ENCODE results near the gene SP110.
"Not testable (repeated sequence)": the region's sequence is repeated elsewhere in the genome, so short reads cannot be mapped to it uniquely, and the experiment has no call there.

The SP110 gene

GRCh38 chr2:230219419-230220331, at the start of gene SP110:
Gene SP110, minus strand, starts transcription at chr2:230219984. Its CDS starts 3,057 bp downstream, at chr2:230216927.
- DNase-seq (ENCODE audit: low read depth): peak; percentile 46

GRCh38 chr2:230268606-230269243, 48.9 kb upstream of the SP110 start:
- no peak for DNase-seq (ENCODE audit: low read depth)

- no peak for DNase-seq (ENCODE audit: low read depth)
Observed at GRCh38 chr2:230267556-230267955, 47.8 kb upstream of the SP110 start.

GRCh38 chr2:230267059-230267458, 47.3 kb upstream of the SP110 start:
- no peak for DNase-seq (ENCODE audit: low read depth)

GRCh38 chr2:230266638-230267037, 46.9 kb upstream of the SP110 start:
- no peak for DNase-seq (ENCODE audit: low read depth)

- not testable (repeated sequence) for DNase-seq (ENCODE audit: low read depth)
Observed at GRCh38 chr2:230264945-230265344, 45.2 kb upstream of the SP110 start.

- no peak for DNase-seq (ENCODE audit: low read depth)
Observed at GRCh38 chr2:230262246-230262645, 42.5 kb upstream of the SP110 start.

- no peak for DNase-seq (ENCODE audit: low read depth)
Observed at GRCh38 chr2:230258483-230258882, 38.7 kb upstream of the SP110 start.

GRCh38 chr2:230256733-230257332, 37.0 kb upstream of the SP110 start:
- DNase-seq (ENCODE audit: low read depth): no peak

- DNase-seq (ENCODE audit: low read depth): no peak
Observed at GRCh38 chr2:230254152-230254881, 34.5 kb upstream of the SP110 start.

GRCh38 chr2:230250231-230250630, 30.4 kb upstream of the SP110 start:
- DNase-seq (ENCODE audit: low read depth): no peak

GRCh38 chr2:230246206-230246605, 26.4 kb upstream of the SP110 start:
- no peak for DNase-seq (ENCODE audit: low read depth)

- no peak for DNase-seq (ENCODE audit: low read depth)
Observed at GRCh38 chr2:230244211-230244610, 24.4 kb upstream of the SP110 start.

- no peak for DNase-seq (ENCODE audit: low read depth)
Observed at GRCh38 chr2:230234845-230235244, 15.1 kb upstream of the SP110 start.

GRCh38 chr2:230234122-230234722, 14.4 kb upstream of the SP110 start:
- no peak for DNase-seq (ENCODE audit: low read depth)

- DNase-seq (ENCODE audit: low read depth): no peak
Observed at GRCh38 chr2:230231251-230231650, 11.5 kb upstream of the SP110 start.

GRCh38 chr2:230230496-230231200, 10.9 kb upstream of the SP110 start:
- no peak for DNase-seq (ENCODE audit: low read depth)

GRCh38 chr2:230230087-230230486, 10.3 kb upstream of the SP110 start:
- no peak for DNase-seq (ENCODE audit: low read depth)

GRCh38 chr2:230227216-230227615, 7.4 kb upstream of the SP110 start:
- no peak for DNase-seq (ENCODE audit: low read depth)

- DNase-seq (ENCODE audit: low read depth): no peak
Observed at GRCh38 chr2:230226051-230226551, 6.3 kb upstream of the SP110 start.

GRCh38 chr2:230225486-230225885, 5.7 kb upstream of the SP110 start, which contains the start of gene SP140:
Gene SP140, plus strand, starts transcription at chr2:230225736. Its CDS starts 109 bp downstream, at chr2:230225845.
- no peak for DNase-seq (ENCODE audit: low read depth)

Measured in GM04503 (cell line).